H9 (cell line): ENCODE measurements around the gene RASAL1. TPM values are rescaled to one million over a fixed set of nuclear protein-coding genes. Genes with fewer than 3 reads are reported as not detected.

Experiments
- DNase-seq: peaks from one replicate; pipeline ENCODE4 v3.0.0-alpha.2; 2017
- H2AFZ ChIP-seq: one replicate; pipeline ENCODE4 v1.6.1; 2013; ENCODE audit warnings: mild to moderate bottlenecking, low read length, control low read depth, moderate library complexity
- H2AK5ac ChIP-seq: 2 replicates; pipeline ENCODE4 v1.6.1; 2013; ENCODE audit warnings: low read length, control low read depth, mixed read lengths; ENCODE audit not compliant: insufficient read length
- H2BK120ac ChIP-seq: one replicate; pipeline ENCODE4 v1.6.1; 2013; ENCODE audit warnings: low read depth, mild to moderate bottlenecking, low read length, control low read depth, inconsistent platforms; ENCODE audit not compliant: poor library complexity, severe bottlenecking
- H2BK12ac ChIP-seq: 2 replicates; pipeline ENCODE4 v1.6.1; 2013; ENCODE audit warnings: low read length, control low read depth, mixed read lengths, low read depth; ENCODE audit not compliant: insufficient read length
- H2BK15ac ChIP-seq: 2 replicates; pipeline ENCODE4 v1.6.1; 2013; ENCODE audit warnings: low read depth, low read length, control low read depth
- H2BK20ac ChIP-seq: one replicate; pipeline ENCODE4 v1.6.1; 2013; ENCODE audit warnings: low read depth, mild to moderate bottlenecking, low read length, control low read depth, inconsistent platforms; ENCODE audit not compliant: poor library complexity, severe bottlenecking
- H2BK5ac ChIP-seq: 2 replicates; pipeline ENCODE4 v1.6.1; 2013; ENCODE audit warnings: low read length, control low read depth, mixed read lengths; ENCODE audit not compliant: insufficient read length
- H3K14ac ChIP-seq: 2 replicates; pipeline ENCODE4 v1.6.1; 2013; ENCODE audit warnings: low read length, control low read depth; ENCODE audit not compliant: insufficient read depth
- H3K18ac ChIP-seq: 2 replicates; pipeline ENCODE4 v1.6.1; 2013; ENCODE audit warnings: low read depth, mild to moderate bottlenecking, mixed read lengths, low read length, control low read depth; ENCODE audit not compliant: insufficient read length
- H3K23ac ChIP-seq: 2 replicates; pipeline ENCODE4 v1.6.1; 2013; ENCODE audit warnings: low read length, control low read depth, mixed read lengths, low read depth; ENCODE audit not compliant: insufficient read length
- H3K23me2 ChIP-seq: 2 replicates; pipeline ENCODE4 v1.6.1; 2013; ENCODE audit warnings: low read depth, mild to moderate bottlenecking, mixed read lengths, low read length, control low read depth; ENCODE audit not compliant: insufficient read length, poor library complexity, severe bottlenecking
- H3K27ac ChIP-seq: 2 replicates; pipeline ENCODE4 v1.5.1; 2013; ENCODE audit warnings: low read length, control low read depth, mixed read lengths, low read depth; ENCODE audit not compliant: insufficient read length
- H3K27me3 ChIP-seq: 2 replicates; pipeline ENCODE4 v1.6.1; 2013; ENCODE audit warnings: low read length, control low read depth, inconsistent platforms; ENCODE audit not compliant: insufficient read depth
- H3K4ac ChIP-seq: 2 replicates; pipeline ENCODE4 v1.6.1; 2013; ENCODE audit warnings: low read depth, mild to moderate bottlenecking, control low read depth, inconsistent platforms, low read length, moderate library complexity
- H3K4me1 ChIP-seq: 2 replicates; pipeline ENCODE4 v1.6.1; 2013; ENCODE audit warnings: low read length, control low read depth, inconsistent platforms; ENCODE audit not compliant: insufficient read depth
- H3K4me2 ChIP-seq: 2 replicates; pipeline ENCODE4 v1.6.1; 2013; ENCODE audit warnings: low read length, control low read depth, mixed read lengths; ENCODE audit not compliant: insufficient read length, insufficient read depth
- H3K56ac ChIP-seq: 2 replicates; pipeline ENCODE4 v1.6.1; 2013; ENCODE audit warnings: low read depth, mild to moderate bottlenecking, mixed read lengths, low read length, control low read depth; ENCODE audit not compliant: insufficient read length
- H3K79me1 ChIP-seq: 2 replicates; pipeline ENCODE4 v1.6.1; 2013; ENCODE audit warnings: low read depth, mild to moderate bottlenecking, moderate library complexity, low read length, control low read depth, inconsistent platforms; ENCODE audit not compliant: insufficient read depth, poor library complexity, severe bottlenecking
- H3K79me2 ChIP-seq: 2 replicates; pipeline ENCODE4 v1.6.1; 2013; ENCODE audit warnings: low read length, control low read depth, inconsistent platforms; ENCODE audit not compliant: insufficient read depth
- H3K9ac ChIP-seq: 2 replicates; pipeline ENCODE4 v1.6.1; 2013; ENCODE audit warnings: low read length, control low read depth, mixed read lengths; ENCODE audit not compliant: insufficient read length; ENCODE audit errors: extremely low read depth
- H3K9me3 ChIP-seq: one replicate; pipeline ENCODE4 v1.6.1; 2013; ENCODE audit warnings: low read depth, low read length, inconsistent platforms; ENCODE audit not compliant: control insufficient read depth
- H3T11ph ChIP-seq: one replicate; pipeline ENCODE4 v1.6.1; 2013; ENCODE audit warnings: mild to moderate bottlenecking, low read length, control low read depth, inconsistent platforms
- H4K20me1 ChIP-seq: one replicate; pipeline ENCODE4 v1.6.1; 2013; ENCODE audit not compliant: control insufficient read depth, insufficient read length, insufficient read depth
- H4K5ac ChIP-seq: 2 replicates; pipeline ENCODE4 v1.6.1; 2013; ENCODE audit warnings: low read depth, mild to moderate bottlenecking, mixed read lengths, low read length, control low read depth; ENCODE audit not compliant: insufficient read length
- H4K8ac ChIP-seq: replicated peaks from 2 replicates; pipeline ENCODE4 v1.6.1; 2013; ENCODE audit warnings: low read length, control low read depth, mixed read lengths, low read depth; ENCODE audit not compliant: insufficient read length
- H4K91ac ChIP-seq: 2 replicates; pipeline ENCODE4 v1.6.1; 2013; ENCODE audit warnings: low read depth, mild to moderate bottlenecking, moderate library complexity, mixed read lengths, low read length, control low read depth; ENCODE audit not compliant: insufficient read length
- H3K27ac Mint-ChIP-seq, 3 experiments: 2 replicates in 2 of 3; 3 replicates in 1 of 3; pipeline ENCODE4 v1.8.0; 2020 to 2021; ENCODE audit warnings: mixed read lengths in 3 of 3, mild to moderate bottlenecking in 1 of 3, moderate library complexity in 1 of 3
- H3K27me3 Mint-ChIP-seq: 2 replicates; pipeline ENCODE4 v1.8.0; 2021; ENCODE audit warnings: low read depth, mild to moderate bottlenecking, moderate library complexity, mixed read lengths
- H3K36me3 Mint-ChIP-seq, 3 experiments: 2 replicates in 2 of 3; 3 replicates in 1 of 3; pipeline ENCODE4 v1.8.0; 2020 to 2021; ENCODE audit warnings: low read depth in 3 of 3, mixed read lengths in 3 of 3; ENCODE audit not compliant: insufficient read depth in 1 of 3
- H3K4me1 Mint-ChIP-seq, 2 experiments: 2 replicates each; pipeline ENCODE4 v1.8.0; 2020; ENCODE audit warnings: mixed read lengths in 2 of 2
- H3K4me3 Mint-ChIP-seq, 2 experiments: 2 replicates in 1 of 2; 3 replicates in 1 of 2; pipeline ENCODE4 v1.8.0; 2020 to 2021; ENCODE audit warnings: mild to moderate bottlenecking in 2 of 2, mixed read lengths in 2 of 2, moderate library complexity in 1 of 2
- H3K9me3 Mint-ChIP-seq, 2 experiments: 2 replicates in 1 of 2; 3 replicates in 1 of 2; pipeline ENCODE4 v1.8.0; 2020; ENCODE audit warnings: mild to moderate bottlenecking in 2 of 2, mixed read lengths in 2 of 2, moderate library complexity in 1 of 2
- CTCF ChIP-seq: fragments of 200-600 bp; sonication (generic); conservative IDR thresholded peaks from 3 replicates; pipeline ENCODE4 v1.8.0; 2021; ENCODE audit warnings: antibody characterized with exemption, mild to moderate bottlenecking
- WGBS: extraction: QIAGEN DNeasy Blood & Tissue Kit; methylation state at CpG from one replicate; pipeline ENCODE4 v1.1.7; 2013; ENCODE audit warnings: missing lambda C conversion rate, low lambda C conversion rate, mixed read lengths; ENCODE audit not compliant: insufficient read length; ENCODE audit errors: extremely low coverage; 5-methylcytosine and 5-hydroxymethylcytosine counted together
- total RNA-seq: library from RNA; stranded (reverse); gene quantifications from 2 replicates; pipeline ENCODE4 v1.2.1, GENCODE V29; 2021

Gene RASAL1
- total RNA-seq, 1 experiment from 2014 or later, result 2.3 TPM

- Histone ChIP-seq H2AFZ (no peak overlapping the region), H3K27ac (no peak overlapping the region), H4K5ac (no peak overlapping the region), H3K4me2 (no peak overlapping the region), H3K79me2 (no peaks in the 10 kb centered on the region), H3K18ac (no peak overlapping the region), H3K56ac (no peak overlapping the region), H3K9ac (no peak overlapping the region), H3K79me1 (no peaks in the 10 kb centered on the region), H2AK5ac (no peak overlapping the region), H4K20me1 (no peaks in the 10 kb centered on the region), H3K9me3 (no peaks in the 10 kb centered on the region), H3K4ac (no peak overlapping the region), H3K14ac (no peak overlapping the region), H2BK12ac (no peak overlapping the region), H4K91ac (no peak overlapping the region), H3K4me1 (no peaks in the 10 kb centered on the region), H3K23me2 (no peaks in the 10 kb centered on the region), H2BK15ac (no peak overlapping the region), H3K23ac (no peak overlapping the region), H3T11ph (no peak overlapping the region), H4K8ac (no peak overlapping the region), H2BK20ac (no peak overlapping the region), H2BK5ac (no peak overlapping the region), H3K27me3 (no peaks in the 10 kb centered on the region), H2BK120ac (no peak overlapping the region)
- no peak for DNase-seq
- no CpG with 5 or more reads among the region's 39 CpGs for WGBS
- Mint-ChIP-seq H3K36me3 (no peaks in the 10 kb centered on the region), H3K9me3 (no peaks in the 10 kb centered on the region), H3K4me3 (no peak overlapping the region), H3K27ac (no peak overlapping the region; a peak in 1 of 7 replicates), H3K27me3 (peaks cover 5% of the 10 kb centered on the region), H3K4me1 (peaks cover 2 to 6% of the 10 kb centered on the region in 2 experiments; a peak in 3 of 4 replicates)
- TF ChIP-seq CTCF, result no peak
Observed at GRCh38 chr12:113112043-113112899, 23.3 kb downstream of the RASAL1 start.
